Ramos (cell line): ENCODE results near the gene SOD2.
"Not testable (repeated sequence)": the region's sequence is repeated elsewhere in the genome, so short reads cannot be mapped to it uniquely, and the experiment has no call there.

Experiments used
- in situ Hi-C: fragments of 300-500 bp; cut with MboI; formaldehyde crosslinking; loops from one replicate; pipeline ENCODE4 v1.14.3; 2022; ENCODE audit warnings: low sequenced_read_pairs; ENCODE audit not compliant: unreplicated experiment

Gene SOD2

GRCh38 chr6:159693128-159693893 lies at the start of gene SOD2:
TSS of gene SOD2 (minus strand) at chr6:159693241. CDS start at chr6:159693167, 74 bp downstream.
- in situ Hi-C loops = loop anchor here (25.0 kb wide), 1 partner anchor 744 kb away; no protein-coding TSS in a partner anchor

- in situ Hi-C loops = no loop called here
These were observed 49.1 kb upstream of the SOD2 start for GRCh38 chr6:159742165-159742564.

- in situ Hi-C loops = no loop called here
These were observed 46.3 kb upstream of the SOD2 start for GRCh38 chr6:159739341-159739740.

GRCh38 chr6:159736908-159737307 lies 43.9 kb upstream of the SOD2 start:
- in situ Hi-C loops = no loop called here

- in situ Hi-C loops = not testable (repeated sequence)
These were observed 40.4 kb upstream of the SOD2 start for GRCh38 chr6:159733395-159733794.

GRCh38 chr6:159732550-159732949 lies 39.5 kb upstream of the SOD2 start:
- in situ Hi-C loops = not testable (repeated sequence)

- in situ Hi-C loops = no loop called here
These were observed 37.3 kb upstream of the SOD2 start for GRCh38 chr6:159730332-159730676.

- in situ Hi-C loops = no loop called here
These were observed 36.7 kb upstream of the SOD2 start for GRCh38 chr6:159729598-159730331.

GRCh38 chr6:159728531-159728964 lies 35.5 kb upstream of the SOD2 start:
- in situ Hi-C loops = no loop called here

- in situ Hi-C loops = no loop called here
These were observed 34.8 kb upstream of the SOD2 start for GRCh38 chr6:159727717-159728445.

GRCh38 chr6:159726918-159727716 lies 34.1 kb upstream of the SOD2 start, which contains the start of gene WTAP:
TSS of gene WTAP (plus strand) at chr6:159727506. CDS start at chr6:159736266, 8,760 bp downstream.
- in situ Hi-C loops = no loop called here

GRCh38 chr6:159726255-159726917 lies 33.3 kb upstream of the SOD2 start:
- in situ Hi-C loops = no loop called here

GRCh38 chr6:159725208-159725607 lies 32.2 kb upstream of the SOD2 start:
- in situ Hi-C loops = not testable (repeated sequence)

GRCh38 chr6:159724778-159725177 lies 31.7 kb upstream of the SOD2 start:
- in situ Hi-C loops = no loop called here

- in situ Hi-C loops = no loop called here
These were observed 30.2 kb upstream of the SOD2 start for GRCh38 chr6:159723259-159723658.

GRCh38 chr6:159722655-159723054 lies 29.6 kb upstream of the SOD2 start:
- in situ Hi-C loops = no loop called here

GRCh38 chr6:159721981-159722380 lies 28.9 kb upstream of the SOD2 start:
- in situ Hi-C loops = not testable (repeated sequence)

GRCh38 chr6:159720708-159721107 lies 27.7 kb upstream of the SOD2 start:
- in situ Hi-C loops = no loop called here

GRCh38 chr6:159719287-159719686 lies 26.2 kb upstream of the SOD2 start:
- in situ Hi-C loops = no loop called here
